GM06990 (cell line): Measurements from ENCODE around the gene CCNK.

ENCODE experiments used
- DNase-seq: peaks from one replicate; pipeline ENCODE4 v3.0.0-alpha.2; 2011; ENCODE audit not compliant: insufficient read length; ENCODE audit errors: extremely low read depth
- H3K27me3 ChIP-seq: replicated peaks from 2 replicates; pipeline ENCODE4 v1.6.0; 2011; ENCODE audit warnings: low read length; ENCODE audit not compliant: control insufficient read depth, insufficient read depth
- H3K36me3 ChIP-seq: 2 replicates; pipeline ENCODE4 v1.5.1; 2011; ENCODE audit warnings: low read length; ENCODE audit not compliant: control insufficient read depth, insufficient read depth
- H3K4me3 ChIP-seq: replicated peaks from 2 replicates; pipeline ENCODE4 v1.5.1; 2011; ENCODE audit warnings: low read depth, mild to moderate bottlenecking, control low read depth, low read length
- TF ChIP-seq, protein P1 (sequence below): IDR thresholded peaks from 2 replicates; pipeline ENCODE4 v1.5.1; 2011; ENCODE audit warnings: low read length, control low read depth, mild to moderate bottlenecking, inconsistent platforms; ENCODE audit not compliant: insufficient read depth, poor library complexity, severe bottlenecking

Gene CCNK

DNA sequence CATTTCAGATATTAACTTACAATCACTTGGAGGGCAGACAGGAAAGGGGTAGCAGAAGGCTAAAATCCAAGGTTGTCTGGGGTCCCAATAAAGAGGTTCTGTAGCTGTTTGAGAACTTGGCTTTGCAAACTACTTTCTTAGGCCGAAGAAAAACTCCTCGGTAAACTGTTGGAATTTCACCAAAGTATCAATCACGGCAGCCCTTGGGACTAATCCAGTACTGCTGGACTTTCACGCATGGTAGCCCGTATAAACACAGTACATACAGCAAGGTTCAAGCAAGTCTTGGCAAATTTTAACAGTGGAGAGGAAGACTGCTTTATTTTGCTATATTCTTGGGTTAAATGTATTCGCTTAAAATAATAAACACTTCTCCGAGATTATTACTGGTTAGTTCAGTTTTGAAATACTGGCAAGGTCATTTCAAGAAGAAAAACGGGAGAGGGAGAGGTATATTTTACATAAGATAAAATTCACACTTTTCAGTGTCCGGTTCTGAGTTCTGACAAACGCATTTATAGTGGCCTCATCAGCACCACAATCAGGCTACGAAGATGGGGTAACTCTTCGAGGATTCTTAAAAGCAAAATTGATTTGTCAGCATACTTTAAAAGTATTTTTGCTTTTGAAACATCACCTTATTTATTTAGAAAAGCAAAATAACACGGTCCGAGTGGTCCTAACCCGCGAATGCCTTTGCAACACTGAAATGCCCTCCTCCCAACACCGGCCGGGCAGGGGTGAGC lies 1.9 kb upstream of the CCNK start:
- peak overlapping the region; percentile 87 for H3K4me3 ChIP-seq
- H3K27me3 ChIP-seq, result no peaks in the 10 kb centered on the region
- TF ChIP-seq, protein P1, sequence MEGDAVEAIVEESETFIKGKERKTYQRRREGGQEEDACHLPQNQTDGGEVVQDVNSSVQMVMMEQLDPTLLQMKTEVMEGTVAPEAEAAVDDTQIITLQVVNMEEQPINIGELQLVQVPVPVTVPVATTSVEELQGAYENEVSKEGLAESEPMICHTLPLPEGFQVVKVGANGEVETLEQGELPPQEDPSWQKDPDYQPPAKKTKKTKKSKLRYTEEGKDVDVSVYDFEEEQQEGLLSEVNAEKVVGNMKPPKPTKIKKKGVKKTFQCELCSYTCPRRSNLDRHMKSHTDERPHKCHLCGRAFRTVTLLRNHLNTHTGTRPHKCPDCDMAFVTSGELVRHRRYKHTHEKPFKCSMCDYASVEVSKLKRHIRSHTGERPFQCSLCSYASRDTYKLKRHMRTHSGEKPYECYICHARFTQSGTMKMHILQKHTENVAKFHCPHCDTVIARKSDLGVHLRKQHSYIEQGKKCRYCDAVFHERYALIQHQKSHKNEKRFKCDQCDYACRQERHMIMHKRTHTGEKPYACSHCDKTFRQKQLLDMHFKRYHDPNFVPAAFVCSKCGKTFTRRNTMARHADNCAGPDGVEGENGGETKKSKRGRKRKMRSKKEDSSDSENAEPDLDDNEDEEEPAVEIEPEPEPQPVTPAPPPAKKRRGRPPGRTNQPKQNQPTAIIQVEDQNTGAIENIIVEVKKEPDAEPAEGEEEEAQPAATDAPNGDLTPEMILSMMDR, result no peak
- DNase-seq, result no peak
- H3K36me3 ChIP-seq, result no peaks in the 10 kb centered on the region

DNA sequence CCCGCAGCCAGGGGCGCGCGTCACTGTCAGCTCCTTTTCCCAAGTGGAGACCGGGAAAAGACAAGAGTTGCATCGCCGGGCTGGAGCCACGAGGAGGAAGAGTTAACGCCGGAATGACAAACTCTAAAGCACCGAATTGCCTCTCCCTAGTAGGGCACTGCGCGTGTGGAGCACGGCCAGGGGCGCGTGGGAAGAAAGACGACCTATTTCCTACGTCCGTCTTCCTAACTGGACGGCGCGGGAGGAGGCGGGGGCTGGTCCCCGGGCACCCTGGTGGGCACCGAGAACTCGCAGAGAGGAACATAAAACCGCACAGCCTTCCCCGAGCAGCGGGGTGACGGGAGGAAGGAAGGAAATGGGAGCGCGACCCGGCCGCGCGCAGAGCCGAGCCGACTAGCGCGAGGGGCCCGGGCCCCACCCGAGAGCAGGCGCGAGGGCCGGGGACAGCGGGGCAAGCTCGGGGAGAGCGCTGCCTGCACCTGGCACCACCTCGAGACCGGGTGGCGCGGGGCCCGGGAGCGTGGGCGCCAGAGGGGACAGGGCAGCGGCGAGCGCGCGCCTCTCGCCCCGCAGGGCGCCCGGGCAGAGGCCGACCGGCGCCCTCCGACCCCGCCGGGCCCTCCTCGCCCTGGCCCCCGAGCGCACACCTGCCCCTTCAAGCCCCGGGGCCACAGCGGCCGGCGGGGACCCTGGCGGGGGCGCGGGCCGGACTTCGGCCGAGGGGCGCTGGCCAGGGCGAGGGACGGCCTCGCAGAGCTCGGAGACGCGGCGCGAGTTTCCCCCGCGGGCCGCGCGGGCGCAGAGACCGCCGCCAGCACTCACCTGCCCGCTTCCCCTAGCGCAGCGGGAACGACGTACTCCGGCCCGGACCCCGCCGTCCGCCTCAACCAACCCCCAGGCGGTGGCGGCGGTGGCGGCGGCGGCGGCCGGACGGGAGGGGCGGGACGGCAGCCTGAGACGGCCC lies 1.0 kb upstream of the CCNK start, which contains the start of gene SETD3:
SETD3 (minus strand) TSS at position 954 of the 964 bp plus-strand sequence. CDS start 15,054 bp downstream, outside the sequence.
- Histone ChIP-seq H3K4me3 (peak within 1 kb of the TSS; percentile 98), H3K36me3 (no peaks in the 10 kb centered on the region), H3K27me3 (no peaks in the 10 kb centered on the region)
- DNase-seq, result peak; percentile 63
- TF ChIP-seq, protein P1, result no peak

DNA sequence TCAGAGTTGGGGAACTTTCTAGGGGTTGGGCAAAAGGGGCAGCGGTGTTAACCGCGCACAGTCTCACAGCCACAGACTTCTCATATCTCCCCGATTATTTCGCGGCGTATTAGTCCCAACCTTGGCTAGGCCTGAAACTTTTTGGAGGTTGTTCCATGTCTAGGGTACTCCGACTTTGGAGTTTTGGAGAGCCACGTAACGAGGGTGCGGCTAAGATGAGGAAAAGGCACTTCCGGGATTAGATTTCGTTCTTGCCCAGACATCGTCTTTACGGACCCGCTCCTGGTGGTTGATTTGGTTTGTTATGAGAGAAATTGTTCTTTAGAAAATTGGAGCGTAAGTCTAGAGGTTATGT lies 513 bp downstream of the CCNK start:
- no peaks in the 10 kb centered on the region for H3K36me3 ChIP-seq
- DNase-seq, result no peak
- no peaks in the 10 kb centered on the region for H3K27me3 ChIP-seq
- peak overlapping the region; percentile 98 for H3K4me3 ChIP-seq
- TF ChIP-seq, protein P1, result no peak

DNA sequence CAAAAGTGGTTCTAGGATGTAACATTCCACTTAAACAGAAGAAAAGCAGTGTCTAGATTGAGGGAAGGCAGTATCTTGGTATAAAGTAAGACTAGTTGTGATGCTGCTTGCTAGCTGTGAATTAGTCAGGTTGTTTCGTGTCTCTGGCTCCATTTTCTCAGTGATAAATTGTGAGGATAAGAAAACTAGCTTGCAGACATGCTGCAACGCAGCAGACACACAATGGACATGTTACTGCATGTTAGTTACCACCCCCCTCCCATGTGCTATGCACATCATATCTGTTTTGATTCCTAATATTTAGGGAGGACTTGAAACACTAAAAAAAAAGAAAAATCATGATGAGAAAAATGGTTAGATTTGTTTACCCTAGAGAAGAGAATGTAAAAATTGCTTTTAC lies 2.9 kb downstream of the CCNK start:
- TF ChIP-seq, protein P1, result no peak
- H3K36me3 ChIP-seq, result no peaks in the 10 kb centered on the region
- H3K27me3 ChIP-seq, result no peaks in the 10 kb centered on the region
- H3K4me3 ChIP-seq, result no peak overlapping the region
- DNase-seq, result no peak

DNA sequence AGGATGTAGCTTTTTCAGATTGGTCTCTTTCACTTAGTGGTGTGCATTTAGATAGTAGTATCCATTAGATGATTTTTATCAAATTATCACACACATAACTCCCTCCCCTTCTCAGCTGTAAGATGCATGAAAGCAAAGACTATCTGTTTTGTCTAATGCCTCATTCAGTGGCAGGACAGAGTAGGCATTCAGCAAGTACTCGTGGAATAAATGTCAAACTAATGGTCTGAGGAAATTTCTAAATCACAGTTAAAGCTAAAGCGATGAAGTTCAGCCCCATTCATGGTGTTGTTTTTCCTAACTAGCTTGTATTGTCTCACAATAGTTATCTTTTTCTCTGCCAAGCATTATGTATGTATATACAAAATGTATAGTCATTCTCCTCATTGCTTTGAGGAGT lies 16.1 kb downstream of the CCNK start:
- H3K36me3 ChIP-seq, result peaks cover 18% of the 10 kb centered on the region
- no peaks in the 10 kb centered on the region for H3K27me3 ChIP-seq
- TF ChIP-seq, protein P1, result no peak
- DNase-seq, result no peak
- no peak overlapping the region for H3K4me3 ChIP-seq
